AG10803 (cell line): ENCODE results near the gene ROR2.

Experiments used
- DNase-seq: peaks from one replicate; pipeline ENCODE4 v3.0.0; 2010; ENCODE audit warnings: low read depth
- H3K4me3 ChIP-seq: 2 replicates; pipeline ENCODE4 v1.5.1; 2011; ENCODE audit warnings: mild to moderate bottlenecking, low read length, control low read depth
- TF ChIP-seq, protein P1 (sequence below): conservative IDR thresholded peaks from 2 replicates; pipeline ENCODE4 v1.5.1; 2011; ENCODE audit warnings: mild to moderate bottlenecking, low read length, control low read depth, inconsistent platforms

ROR2 gene

DNA sequence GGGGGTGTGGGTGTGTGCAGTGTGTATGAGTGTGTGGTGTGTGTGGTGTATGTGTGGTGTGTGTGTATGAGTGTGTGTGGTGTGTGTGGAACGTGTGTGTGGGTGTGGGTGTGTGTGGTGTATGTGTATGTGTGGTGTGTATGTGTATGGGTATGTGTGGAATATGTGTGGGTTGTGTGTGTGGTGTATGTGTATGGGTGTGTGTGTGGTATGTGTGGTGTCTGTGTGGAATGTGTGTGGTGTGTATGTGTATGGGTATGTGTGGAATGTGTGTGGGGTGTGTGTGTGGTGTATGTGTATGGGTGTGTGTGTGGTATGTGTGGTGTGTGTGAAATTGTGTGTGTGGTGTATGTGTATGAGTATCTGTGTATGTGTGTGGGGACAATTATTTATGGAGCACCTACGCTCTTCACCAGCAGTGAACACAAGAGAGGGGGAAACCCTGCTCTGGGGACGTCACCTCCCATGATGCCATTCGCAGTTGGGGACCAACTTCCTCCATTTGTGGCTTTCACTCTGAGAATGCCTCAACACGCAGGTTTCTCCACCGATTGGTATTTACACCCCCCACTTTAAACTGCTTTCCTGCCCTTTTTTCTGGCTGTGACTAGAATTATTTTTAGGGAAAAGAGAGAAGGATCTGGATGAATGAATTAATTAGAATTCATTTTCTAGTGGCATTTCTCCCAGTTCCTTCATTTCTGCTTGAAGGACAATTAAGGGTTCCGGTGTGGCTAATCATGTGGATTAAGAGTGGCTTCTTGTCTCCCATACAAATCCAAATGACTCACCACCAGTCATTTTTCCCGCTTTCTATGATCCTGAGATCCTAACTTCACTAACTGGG is 238.1 kb downstream of the ROR2 start:
- no peak overlapping the region for H3K4me3 ChIP-seq
- TF ChIP-seq, protein P1, sequence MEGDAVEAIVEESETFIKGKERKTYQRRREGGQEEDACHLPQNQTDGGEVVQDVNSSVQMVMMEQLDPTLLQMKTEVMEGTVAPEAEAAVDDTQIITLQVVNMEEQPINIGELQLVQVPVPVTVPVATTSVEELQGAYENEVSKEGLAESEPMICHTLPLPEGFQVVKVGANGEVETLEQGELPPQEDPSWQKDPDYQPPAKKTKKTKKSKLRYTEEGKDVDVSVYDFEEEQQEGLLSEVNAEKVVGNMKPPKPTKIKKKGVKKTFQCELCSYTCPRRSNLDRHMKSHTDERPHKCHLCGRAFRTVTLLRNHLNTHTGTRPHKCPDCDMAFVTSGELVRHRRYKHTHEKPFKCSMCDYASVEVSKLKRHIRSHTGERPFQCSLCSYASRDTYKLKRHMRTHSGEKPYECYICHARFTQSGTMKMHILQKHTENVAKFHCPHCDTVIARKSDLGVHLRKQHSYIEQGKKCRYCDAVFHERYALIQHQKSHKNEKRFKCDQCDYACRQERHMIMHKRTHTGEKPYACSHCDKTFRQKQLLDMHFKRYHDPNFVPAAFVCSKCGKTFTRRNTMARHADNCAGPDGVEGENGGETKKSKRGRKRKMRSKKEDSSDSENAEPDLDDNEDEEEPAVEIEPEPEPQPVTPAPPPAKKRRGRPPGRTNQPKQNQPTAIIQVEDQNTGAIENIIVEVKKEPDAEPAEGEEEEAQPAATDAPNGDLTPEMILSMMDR, result no peak
- DNase-seq, result peak; percentile 58

- DNase-seq, result no peak
- no peak overlapping the region for H3K4me3 ChIP-seq
- TF ChIP-seq, protein P1, result no peak
Observed at GRCh38 chr9:91710158-91710557, 239.9 kb downstream of the ROR2 start.

DNA sequence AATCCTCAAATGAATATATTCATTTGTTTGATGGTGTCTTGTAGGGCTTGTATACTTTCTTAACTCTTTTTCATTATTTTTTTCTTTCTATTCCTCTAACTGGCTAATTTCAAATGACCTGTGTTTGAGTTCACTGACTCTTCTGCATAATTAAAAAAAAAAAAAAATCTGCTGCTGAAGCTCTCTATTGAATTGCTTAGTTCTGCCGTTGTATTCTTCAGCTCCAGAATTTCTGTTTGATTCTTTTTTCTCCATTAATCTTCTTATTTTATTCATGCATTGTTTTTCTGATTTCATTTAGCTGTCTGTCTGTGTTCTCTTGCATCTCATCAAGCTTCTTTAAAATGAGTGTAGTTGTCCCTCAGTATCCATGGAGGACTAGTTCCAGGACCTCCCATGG is 244.6 kb downstream of the ROR2 start:
- no peak overlapping the region for H3K4me3 ChIP-seq
- TF ChIP-seq, protein P1, result no peak
- DNase-seq, result no peak

- TF ChIP-seq, protein P1, result no peak
Observed at GRCh38 chr9:91700475-91700874, 249.6 kb downstream of the ROR2 start.

DNA sequence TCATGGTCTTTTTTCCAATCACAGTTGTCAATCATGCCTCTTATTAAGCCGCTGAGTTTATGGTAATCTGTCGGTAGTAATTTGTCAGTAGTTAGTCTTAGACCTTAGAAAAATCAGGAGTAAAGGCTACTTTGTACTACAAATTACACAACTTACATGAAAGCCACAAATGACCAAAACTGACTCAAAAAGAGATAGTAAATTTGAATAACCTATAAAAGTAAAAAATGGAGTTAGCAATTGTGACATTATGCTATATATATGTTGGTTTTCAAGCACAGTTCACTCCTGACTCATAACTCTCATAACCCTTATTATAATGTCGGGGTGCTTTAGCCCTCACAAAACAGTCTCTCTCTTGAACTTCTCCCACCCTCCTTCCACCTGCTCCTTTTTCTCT is 251.8 kb downstream of the ROR2 start:
- no peak overlapping the region for H3K4me3 ChIP-seq
- TF ChIP-seq, protein P1, result no peak
- no peak for DNase-seq

More at GRCh38 chr9:91700475-91700874, 249.6 kb downstream of the ROR2 start:
- H3K4me3 ChIP-seq, result no peak overlapping the region
- no peak for DNase-seq

GRCh38 chr9:91697201-91697600 is 252.8 kb downstream of the ROR2 start:
- TF ChIP-seq, protein P1, result no peak
- no peak for DNase-seq
- H3K4me3 ChIP-seq, result no peak overlapping the region
